GM19397 (cell line): Measurements from ENCODE around the gene COG5.
"Not testable (repeated sequence)": the region's sequence is repeated elsewhere in the genome, so short reads cannot be mapped to it uniquely, and the experiment has no call there.

ENCODE experiments used
- ATAC-seq: cut with Tn5 transposase; IDR thresholded peaks from one replicate; pipeline ENCODE4 v1.9.1; 2021; ENCODE audit warnings: mild to moderate bottlenecking, moderate library complexity; ENCODE audit not compliant: unreplicated experiment

The COG5 gene

DNA sequence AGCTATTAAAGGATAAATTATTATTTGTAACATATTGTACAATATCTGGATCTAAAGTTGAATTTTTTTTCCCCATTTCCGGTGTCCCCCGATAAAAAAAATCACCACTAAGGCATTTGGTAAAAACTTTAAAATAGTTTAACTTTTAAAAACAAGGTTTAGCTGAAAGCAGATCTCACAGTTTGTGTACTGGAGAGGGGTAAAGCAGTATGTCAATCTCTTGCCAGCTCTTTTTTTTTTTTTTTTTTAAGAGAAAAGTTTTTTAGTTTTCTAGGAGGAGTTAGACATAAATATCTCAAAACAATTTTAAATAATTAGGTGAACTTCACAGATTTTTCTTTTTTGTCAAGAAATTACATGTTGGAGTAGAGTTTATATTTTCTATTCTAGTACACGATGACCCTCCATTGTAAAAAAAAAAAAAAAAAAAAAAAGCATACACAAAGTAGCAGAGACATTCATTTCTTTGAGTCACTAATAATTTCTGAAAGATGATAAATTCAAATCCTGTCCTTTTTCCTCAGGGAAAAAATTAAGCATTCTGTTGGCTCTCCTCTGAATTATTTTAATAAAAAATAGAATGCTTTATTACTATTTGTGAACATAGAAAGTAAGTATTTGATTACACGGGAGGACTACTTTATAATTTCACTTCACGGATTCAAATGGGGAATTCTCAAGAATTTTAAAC is 396.8 kb downstream of the COG5 start:
- no peak for ATAC-seq

DNA sequence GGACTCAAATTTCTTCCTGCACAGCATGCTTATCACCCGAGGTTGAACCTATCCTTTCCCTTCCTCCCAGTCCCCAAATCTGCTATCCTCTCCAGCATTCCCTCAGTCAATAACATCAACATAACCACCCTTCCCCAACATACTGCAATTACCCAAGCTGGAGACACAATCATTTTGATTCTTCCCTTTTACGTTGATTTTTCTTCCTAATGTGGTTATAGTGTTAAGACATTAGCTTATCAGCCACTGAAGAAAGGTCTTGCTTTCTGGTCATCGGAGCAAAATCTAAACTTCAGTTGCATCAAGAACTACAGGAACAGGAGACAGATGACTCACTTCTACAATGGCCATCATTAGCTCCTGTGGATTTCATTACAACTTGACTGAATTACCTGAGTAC is 398.4 kb downstream of the COG5 start:
- no peak for ATAC-seq

DNA sequence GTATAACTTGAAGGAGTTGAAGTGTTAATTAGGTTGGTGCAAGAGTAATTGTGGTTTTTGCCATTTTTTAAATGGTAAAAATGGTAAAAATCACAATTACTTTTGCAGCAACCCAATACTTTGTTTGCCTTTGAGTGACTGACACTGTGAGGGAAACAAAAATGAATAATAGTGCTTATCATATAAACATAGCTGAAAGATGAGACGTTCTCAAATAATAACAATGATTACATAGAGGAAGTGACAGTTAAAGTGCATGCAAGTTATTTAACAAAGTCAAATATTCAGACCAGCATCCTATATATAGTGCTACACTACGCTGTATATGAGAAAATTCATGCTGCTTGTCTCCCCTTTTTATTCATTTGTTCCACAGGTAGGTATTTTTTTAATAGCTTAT is 399.6 kb downstream of the COG5 start:
- no peak for ATAC-seq

DNA sequence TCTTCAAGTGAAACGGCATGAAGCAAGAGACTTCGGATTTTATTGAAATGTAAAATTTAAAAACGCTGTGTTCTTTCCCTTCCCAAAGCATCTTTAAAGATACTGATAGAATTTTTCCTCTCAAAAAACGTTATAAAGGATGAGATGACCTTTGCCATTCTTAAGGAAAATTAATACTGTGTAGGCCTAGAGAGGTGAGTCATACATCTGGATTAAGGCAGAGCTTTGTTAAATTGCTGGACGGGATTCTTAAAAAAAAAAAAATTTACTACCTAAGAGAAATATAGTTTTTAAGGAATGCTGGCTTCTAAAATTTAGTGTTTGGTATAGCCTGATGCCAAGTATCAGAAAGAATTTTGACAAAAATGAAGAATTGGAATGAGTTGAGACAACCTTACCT is 401.2 kb downstream of the COG5 start:
- no peak for ATAC-seq

DNA sequence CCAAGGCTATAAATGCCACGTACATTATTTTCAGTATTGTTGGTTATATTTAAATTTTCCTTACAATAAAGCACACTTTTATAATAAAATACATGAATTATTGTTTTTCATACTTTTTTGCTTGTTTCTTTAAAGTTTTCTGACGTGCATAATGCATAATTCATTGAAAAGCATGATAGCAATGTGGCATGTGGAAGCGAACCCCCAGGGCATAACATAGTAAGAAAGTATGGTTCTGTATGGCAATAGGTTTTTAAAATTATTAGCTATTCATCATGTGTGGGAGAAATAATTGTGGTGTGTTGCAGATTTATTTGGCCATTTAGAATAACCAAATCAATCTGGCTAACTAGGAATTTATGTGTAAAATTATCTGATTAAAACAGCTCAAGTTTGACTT is 402.3 kb downstream of the COG5 start:
- no peak for ATAC-seq

DNA sequence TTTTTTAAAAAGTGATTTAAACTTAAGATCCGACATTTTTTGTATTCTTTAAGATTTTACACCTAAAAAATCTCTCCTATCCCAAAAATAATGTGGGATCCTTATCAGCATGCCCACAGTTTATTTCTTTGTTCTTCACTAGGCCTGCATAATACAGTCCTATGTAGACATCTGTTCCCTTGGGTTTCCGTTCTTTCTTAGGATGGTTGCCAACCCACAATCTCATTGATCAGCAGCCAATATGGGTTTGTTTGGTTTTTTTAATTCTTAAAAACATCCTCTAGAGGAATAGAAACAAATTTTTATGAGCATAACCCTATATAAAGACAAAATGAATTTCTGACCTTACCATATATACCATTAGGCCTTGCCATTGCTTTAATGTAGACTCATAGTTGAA is 403.3 kb downstream of the COG5 start:
- ATAC-seq: no peak

DNA sequence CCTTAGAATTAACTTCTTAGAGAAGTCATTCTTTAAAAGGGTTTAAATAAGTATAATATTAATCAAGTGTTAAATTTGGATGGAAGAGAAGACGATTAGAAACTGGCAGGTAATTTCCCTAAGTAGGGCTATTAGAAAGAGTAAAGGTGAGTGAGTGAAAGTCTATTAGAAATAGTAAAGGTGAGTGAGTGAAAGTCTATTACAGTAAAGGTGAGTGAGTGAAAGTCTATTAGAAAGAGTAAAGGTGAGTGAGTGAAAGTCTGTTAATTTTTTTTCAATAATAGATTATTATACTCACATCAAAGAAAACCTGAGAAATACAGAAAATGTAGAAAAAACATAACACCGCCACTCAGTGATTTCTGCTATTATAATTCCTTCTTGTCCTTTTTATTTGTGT is 405.7 kb downstream of the COG5 start:
- no peak for ATAC-seq

DNA sequence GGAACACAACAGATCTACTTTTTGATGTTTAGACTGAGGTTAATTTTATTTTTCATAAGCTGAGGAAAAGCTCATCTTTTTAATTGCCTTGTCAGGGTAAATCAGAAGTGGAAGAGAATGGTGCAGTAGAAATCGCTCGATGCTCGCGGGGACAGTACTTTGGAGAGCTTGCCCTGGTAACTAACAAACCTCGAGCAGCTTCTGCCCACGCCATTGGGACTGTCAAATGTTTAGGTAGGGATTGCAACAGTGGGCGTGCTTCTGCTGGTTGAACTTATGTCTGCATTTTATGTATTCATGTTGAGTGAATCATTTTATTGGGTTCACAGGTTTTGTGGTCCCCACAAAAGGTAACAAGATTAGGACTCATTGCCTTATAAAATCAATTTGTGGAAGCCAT is 406.6 kb downstream of the COG5 start:
- ATAC-seq: no peak

DNA sequence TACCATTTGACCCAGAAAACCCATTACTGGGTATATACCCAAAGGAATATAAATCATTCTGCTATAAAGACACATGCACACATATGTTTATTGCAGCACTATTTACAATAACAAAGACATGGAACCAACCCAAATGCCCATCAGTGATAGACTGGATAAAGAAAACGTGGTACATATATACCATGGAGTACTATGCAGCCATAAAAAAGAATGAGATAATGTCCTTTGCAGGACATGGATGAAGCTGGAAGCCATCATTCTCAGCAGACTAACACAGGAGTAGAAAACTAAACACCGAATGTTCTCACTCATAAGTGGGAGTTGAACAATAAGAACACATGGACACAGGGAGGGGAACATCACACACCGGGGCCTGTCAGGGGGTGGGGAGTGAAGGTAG is 408.0 kb downstream of the COG5 start:
- ATAC-seq: not testable (repeated sequence)

DNA sequence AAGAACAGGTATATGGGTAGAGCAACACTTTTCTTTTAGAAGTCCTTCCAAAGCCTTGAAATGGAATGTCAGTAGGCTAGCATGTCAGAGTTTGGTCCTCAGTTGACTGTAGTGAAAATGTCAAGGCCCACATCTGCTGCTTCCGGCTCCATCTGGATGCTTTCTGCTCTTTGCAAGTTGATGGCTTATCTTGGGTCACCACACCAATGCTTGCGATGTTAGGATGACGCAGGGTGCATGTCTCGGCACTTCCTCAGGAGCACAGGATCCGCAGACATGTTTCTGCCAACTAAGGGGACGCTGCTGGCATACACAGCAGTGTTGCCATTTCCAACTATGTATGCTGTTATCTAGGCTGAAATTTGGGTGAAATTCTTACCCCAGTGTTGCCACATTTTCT is 408.9 kb downstream of the COG5 start:
- no peak for ATAC-seq

DNA sequence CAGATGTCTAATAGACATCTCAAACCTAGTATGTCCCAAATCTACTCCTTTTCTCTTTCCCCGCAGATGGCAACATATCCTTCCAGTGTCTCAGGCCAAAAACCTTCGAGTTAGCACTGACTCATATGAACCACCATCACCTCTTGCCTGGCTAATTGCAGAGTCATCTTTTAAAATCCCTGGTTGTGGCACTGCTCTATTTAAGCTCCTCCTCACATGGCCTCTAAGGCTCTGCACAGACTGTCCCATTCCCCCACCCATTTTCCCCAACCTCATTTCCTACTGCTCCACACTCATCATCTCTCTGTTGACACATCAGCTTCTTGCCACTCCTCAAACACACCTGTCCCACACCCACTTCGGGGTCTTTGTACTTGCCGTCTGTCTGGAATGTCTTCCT is 411.7 kb downstream of the COG5 start:
- ATAC-seq: no peak
